Loucy (cell line): Measurements from ENCODE around the gene AXDND1.

Experiments used
- CTCF ChIP-seq: fragments of 200-600 bp; sonication (generic); conservative IDR thresholded peaks from 2 replicates; pipeline ENCODE4 v1.5.1; 2014; ENCODE audit warnings: mild to moderate bottlenecking, antibody characterized with exemption, low read length
- EZH2phosphoT487 ChIP-seq: fragments of 200-600 bp; IDR thresholded peaks from 2 replicates; pipeline ENCODE4 v1.6.1; 2018; ENCODE audit warnings: antibody characterized with exemption, mild to moderate bottlenecking, moderate library complexity, borderline replicate concordance

DNA sequence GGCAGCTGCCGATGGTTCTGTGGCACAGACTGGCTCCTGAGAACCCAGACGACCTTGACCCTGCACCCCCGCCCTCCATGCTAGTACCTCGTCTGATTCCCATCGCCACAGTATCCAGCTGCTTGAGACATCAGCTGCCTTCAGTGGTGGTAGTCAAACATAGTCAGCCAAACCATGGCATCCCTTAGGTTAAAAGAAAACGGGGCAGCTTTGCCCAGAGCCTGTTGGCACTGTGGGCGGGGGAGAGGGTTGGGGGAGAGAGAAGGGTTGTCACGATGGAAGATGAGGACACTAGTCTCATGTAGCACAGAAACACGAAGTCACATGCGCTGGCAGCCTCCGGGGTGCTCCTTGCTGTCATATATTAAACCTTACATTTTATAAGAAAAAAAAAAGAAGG is 224.9 kb downstream of the AXDND1 start:
- TF ChIP-seq CTCF (no peak), EZH2phosphoT487 (no peak)
